ENCODE data around the gene SLC7A10. TPM values are rescaled to one million over a fixed set of nuclear protein-coding genes. Genes with fewer than 3 reads are reported as not detected.

The SLC7A10 gene
- total RNA-seq, 1 donor from 2014 or later, result 0.48 TPM

DNA sequence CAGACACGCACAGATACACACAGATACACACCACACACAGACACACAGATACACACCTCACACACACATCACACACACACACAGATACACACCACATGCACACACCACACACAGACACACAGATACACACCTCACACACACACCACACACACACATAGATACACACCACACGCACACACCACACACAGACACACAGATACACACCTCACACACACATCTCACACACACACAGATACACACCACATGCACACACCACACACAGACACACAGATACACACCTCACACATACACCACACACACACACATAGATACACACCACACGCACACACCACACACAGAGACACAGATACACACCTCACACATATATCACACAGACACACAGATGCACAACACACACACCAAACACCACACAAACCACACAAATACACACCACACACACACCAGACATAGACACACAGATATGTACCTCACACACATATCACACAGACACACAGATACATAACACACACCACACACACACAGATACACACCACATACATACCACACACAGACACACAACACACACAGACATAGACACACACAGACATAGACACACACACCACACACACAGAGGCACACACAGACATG, 24.2 kb upstream of the SLC7A10 start:
- Mint-ChIP-seq H3K27ac (no peak overlapping the region), H3K4me1 (ENCODE audit: low read depth) (peaks cover 6% of the 10 kb centered on the region), H3K27me3 (no peaks in the 10 kb centered on the region), H3K4me3 (ENCODE audit: low read depth) (no peak overlapping the region), H3K9me3 (ENCODE audit: low read depth) (no peaks in the 10 kb centered on the region), H3K36me3 (ENCODE audit: insufficient read depth) (no peaks in the 10 kb centered on the region)
- no peak for TF ChIP-seq CTCF (IDR thresholded peaks at IDR 0.05; ENCODE audit: unreplicated experiment)
- no peak for DNase-seq (ENCODE audit: low spot score, unreplicated experiment)

- DNase-seq (ENCODE audit: low spot score, unreplicated experiment), result no peak
- no peaks in the 10 kb centered on the region for H3K27me3 Mint-ChIP-seq
- H3K36me3 Mint-ChIP-seq (ENCODE audit: insufficient read depth), result no peaks in the 10 kb centered on the region
- no peak overlapping the region for H3K4me3 Mint-ChIP-seq (ENCODE audit: low read depth)
- no peaks in the 10 kb centered on the region for H3K9me3 Mint-ChIP-seq (ENCODE audit: low read depth)
- no peak overlapping the region for H3K27ac Mint-ChIP-seq
- peaks cover 6% of the 10 kb centered on the region for H3K4me1 Mint-ChIP-seq (ENCODE audit: low read depth)
- no peak for TF ChIP-seq CTCF (IDR thresholded peaks at IDR 0.05; ENCODE audit: unreplicated experiment)
These were observed 23.4 kb upstream of the SLC7A10 start for GRCh38 chr19:33248954-33249613.

DNA sequence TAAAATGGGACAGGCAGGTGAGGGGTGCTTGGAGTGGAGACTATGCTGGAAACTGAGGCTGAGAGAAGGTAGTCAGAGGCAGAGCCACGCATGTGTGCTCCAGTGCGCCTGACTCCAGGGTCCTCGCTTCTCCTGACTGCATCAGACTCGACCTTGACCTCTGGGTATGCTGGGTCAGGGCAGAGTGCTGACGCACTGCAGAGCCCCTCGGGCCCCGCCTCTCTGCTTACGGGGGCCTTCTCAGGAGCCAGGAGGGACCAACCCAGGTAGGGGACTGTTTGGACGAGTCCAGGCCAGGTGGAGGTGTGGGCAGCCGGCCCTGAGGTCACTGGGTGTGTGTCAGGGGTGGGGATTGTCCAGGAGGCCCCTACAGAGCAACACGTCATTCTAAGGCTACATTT, 22.9 kb upstream of the SLC7A10 start:
- DNase-seq (ENCODE audit: low spot score, unreplicated experiment), result no peak
- Mint-ChIP-seq H3K9me3 (ENCODE audit: low read depth) (no peaks in the 10 kb centered on the region), H3K4me3 (ENCODE audit: low read depth) (no peak overlapping the region), H3K4me1 (ENCODE audit: low read depth) (peaks cover 6% of the 10 kb centered on the region), H3K36me3 (ENCODE audit: insufficient read depth) (no peaks in the 10 kb centered on the region), H3K27me3 (no peaks in the 10 kb centered on the region), H3K27ac (no peak overlapping the region)
- no peak for TF ChIP-seq CTCF (IDR thresholded peaks at IDR 0.05; ENCODE audit: unreplicated experiment)

DNA sequence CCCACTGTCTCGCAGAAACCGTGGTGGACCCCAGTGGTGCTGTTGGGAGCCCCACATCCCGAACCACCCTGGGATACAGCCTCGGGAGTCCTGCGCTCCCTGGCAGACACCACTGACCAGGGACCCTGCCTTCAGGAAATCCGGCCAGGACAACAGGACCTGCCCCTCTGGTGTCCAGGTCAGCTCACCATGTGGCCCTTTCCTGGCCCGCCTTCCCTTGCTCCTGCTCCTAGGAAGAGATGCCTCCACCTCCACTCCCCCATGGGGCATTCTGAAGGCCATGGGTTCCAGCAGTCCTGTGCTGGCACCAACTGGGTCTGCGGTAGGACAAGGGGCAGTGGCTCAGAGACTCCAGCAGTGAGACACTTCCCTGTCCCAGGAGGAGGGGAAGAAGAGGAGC, 22.5 kb upstream of the SLC7A10 start:
- no peaks in the 10 kb centered on the region for H3K9me3 Mint-ChIP-seq (ENCODE audit: low read depth)
- TF ChIP-seq CTCF (IDR thresholded peaks at IDR 0.05; ENCODE audit: unreplicated experiment), result no peak
- no peaks in the 10 kb centered on the region for H3K27me3 Mint-ChIP-seq
- peaks cover 6% of the 10 kb centered on the region for H3K4me1 Mint-ChIP-seq (ENCODE audit: low read depth)
- no peaks in the 10 kb centered on the region for H3K36me3 Mint-ChIP-seq (ENCODE audit: insufficient read depth)
- H3K4me3 Mint-ChIP-seq (ENCODE audit: low read depth), result no peak overlapping the region
- peak overlapping the region; percentile 68 for H3K27ac Mint-ChIP-seq
- no peak for DNase-seq (ENCODE audit: low spot score, unreplicated experiment)

DNA sequence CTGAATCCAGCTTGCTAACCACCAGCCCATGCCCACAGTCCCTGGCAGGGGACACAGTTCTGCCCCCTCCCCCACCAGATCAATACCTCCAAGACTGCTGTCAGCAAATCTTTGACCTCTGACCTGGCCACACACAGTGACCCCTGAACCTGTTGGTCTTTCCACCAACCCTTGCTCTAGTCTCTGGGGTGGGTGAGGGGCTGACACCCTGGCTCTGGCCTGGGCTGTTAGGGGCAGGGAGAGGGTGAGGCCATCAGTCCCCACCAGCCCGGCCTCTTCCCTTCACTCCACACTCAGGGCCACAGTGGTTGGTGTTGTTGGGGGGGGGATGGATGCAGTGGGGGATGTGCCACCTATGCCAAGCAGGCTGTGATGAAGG, 21.8 kb upstream of the SLC7A10 start:
- no peaks in the 10 kb centered on the region for H3K36me3 Mint-ChIP-seq (ENCODE audit: insufficient read depth)
- no peak overlapping the region for H3K4me3 Mint-ChIP-seq (ENCODE audit: low read depth)
- H3K27ac Mint-ChIP-seq, result no peak overlapping the region
- H3K9me3 Mint-ChIP-seq (ENCODE audit: low read depth), result no peaks in the 10 kb centered on the region
- TF ChIP-seq CTCF (IDR thresholded peaks at IDR 0.05; ENCODE audit: unreplicated experiment), result no peak
- no peak for DNase-seq (ENCODE audit: low spot score, unreplicated experiment)
- H3K27me3 Mint-ChIP-seq, result peaks cover 4% of the 10 kb centered on the region
- H3K4me1 Mint-ChIP-seq (ENCODE audit: low read depth), result peaks cover 6% of the 10 kb centered on the region
